ENCODE data around the gene DNAL4.

The DNAL4 gene

GRCh38 chr22:38770257-38770949 is 23.5 kb downstream of the DNAL4 start:
- no peaks in the 10 kb centered on the region for H3K27me3 ChIP-seq (ENCODE audit: insufficient read depth, low read depth, severe bottlenecking)
- DNase-seq: no peak
- H3K36me3 ChIP-seq: no peaks in the 10 kb centered on the region
- H3K9me3 ChIP-seq (ENCODE audit: severe bottlenecking): no peaks in the 10 kb centered on the region
- H3K27ac ChIP-seq: no peak overlapping the region
- H3K4me3 ChIP-seq (ENCODE audit: low read depth, low read length): no peak overlapping the region
- TF ChIP-seq CTCF (IDR thresholded peaks at IDR 0.05; ENCODE audit: low read depth, low read length): no peak

GRCh38 chr22:38768036-38768435 is 25.9 kb downstream of the DNAL4 start:
- no peaks in the 10 kb centered on the region for H3K27me3 ChIP-seq (ENCODE audit: insufficient read depth, low read depth, severe bottlenecking)

GRCh38 chr22:38767313-38767712 is 26.6 kb downstream of the DNAL4 start:
- H3K27me3 ChIP-seq (ENCODE audit: insufficient read depth, low read depth, severe bottlenecking): no peaks in the 10 kb centered on the region
- no peak overlapping the region for H3K4me3 ChIP-seq (ENCODE audit: low read depth, low read length)
- H3K9me3 ChIP-seq (ENCODE audit: severe bottlenecking): no peaks in the 10 kb centered on the region
- no peak overlapping the region for H3K27ac ChIP-seq
- no peaks in the 10 kb centered on the region for H3K36me3 ChIP-seq
- DNase-seq: no peak
- TF ChIP-seq CTCF (IDR thresholded peaks at IDR 0.05; ENCODE audit: low read depth, low read length): no peak

More at GRCh38 chr22:38768036-38768435, 25.9 kb downstream of the DNAL4 start:
- Histone ChIP-seq H3K27ac (no peak overlapping the region), H3K9me3 (ENCODE audit: severe bottlenecking) (no peaks in the 10 kb centered on the region), H3K4me3 (ENCODE audit: low read depth, low read length) (no peak overlapping the region), H3K36me3 (no peaks in the 10 kb centered on the region)
- TF ChIP-seq CTCF (IDR thresholded peaks at IDR 0.05; ENCODE audit: low read depth, low read length): no peak
- no peak for DNase-seq

- H3K27ac ChIP-seq: peak overlapping the region; percentile 13
- H3K9me3 ChIP-seq (ENCODE audit: severe bottlenecking): no peaks in the 10 kb centered on the region
- H3K4me3 ChIP-seq (ENCODE audit: low read depth, low read length): no peak overlapping the region
- H3K27me3 ChIP-seq (ENCODE audit: insufficient read depth, low read depth, severe bottlenecking): no peaks in the 10 kb centered on the region
- DNase-seq: peak; percentile 86
- H3K36me3 ChIP-seq: no peaks in the 10 kb centered on the region
- peak; percentile 96 for TF ChIP-seq CTCF (IDR thresholded peaks at IDR 0.05; ENCODE audit: low read depth, low read length)
These were observed 27.7 kb downstream of the DNAL4 start for GRCh38 chr22:38766076-38766777.

GRCh38 chr22:38762551-38762983 is 31.4 kb downstream of the DNAL4 start:
- Histone ChIP-seq H3K27ac (peak overlapping the region; percentile 84), H3K27me3 (ENCODE audit: insufficient read depth, low read depth, severe bottlenecking) (no peaks in the 10 kb centered on the region), H3K9me3 (ENCODE audit: severe bottlenecking) (no peaks in the 10 kb centered on the region), H3K4me3 (ENCODE audit: low read depth, low read length) (no peak overlapping the region; the same call in 1 of the 2 replicates), H3K36me3 (no peaks in the 10 kb centered on the region)
- no peak for TF ChIP-seq CTCF (IDR thresholded peaks at IDR 0.05; ENCODE audit: low read depth, low read length)
- DNase-seq: peak; percentile 86

All from WERI-Rb-1 (cell line).